ENCODE data around the gene UBE2G1. TPM values are rescaled to one million over a fixed set of nuclear protein-coding genes. Genes with fewer than 3 reads are reported as not detected.

UBE2G1 gene
- total and polyA plus RNA-seq, 2 of the 13 experiments (the other 11 are each of a cell fraction or from before 2014, with no cell fraction given) = 27.9 to 42.6 TPM

DNA sequence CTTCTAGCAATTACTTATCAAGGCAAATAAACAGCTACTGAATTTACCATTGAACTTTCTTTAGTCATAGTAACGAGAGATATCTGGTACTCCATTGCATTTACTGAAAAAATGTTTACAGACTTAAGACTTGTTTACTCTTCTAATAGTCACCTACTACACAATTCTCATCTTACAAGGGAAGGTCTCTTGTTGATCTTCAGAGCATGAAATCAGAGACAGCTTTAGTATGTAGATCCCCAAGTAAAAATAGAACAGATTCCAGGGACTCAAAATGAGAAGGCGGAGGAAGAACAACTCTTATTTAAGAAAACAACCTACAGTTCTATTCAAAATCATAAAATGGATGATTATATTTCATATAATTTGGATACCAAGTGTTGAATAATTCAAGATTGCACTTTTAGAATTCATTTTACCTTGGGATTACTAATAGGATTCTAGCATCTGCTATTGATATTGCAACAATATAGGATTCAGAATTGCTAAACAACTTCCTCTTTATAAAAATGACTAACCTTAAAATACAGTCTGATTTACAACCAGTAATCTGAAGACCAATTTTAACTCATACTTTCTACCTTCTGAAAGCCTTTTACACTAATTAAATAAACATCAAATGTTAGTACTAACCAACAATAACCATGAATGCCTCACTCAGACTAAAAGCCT, 20.8 kb downstream of the UBE2G1 start (continued):
- no peak for TF ChIP-seq STAT5B (CRISPR knock-in tag; IDR thresholded peaks at IDR 0.05)
- TF ChIP-seq TEAD3 (CRISPR knock-in tag; optimal IDR thresholded peaks at IDR 0.05; ENCODE audit: borderline replicate concordance) = no peak
- TF ChIP-seq ZNF75D (CRISPR knock-in tag; IDR thresholded peaks at IDR 0.05; ENCODE audit: borderline replicate concordance) = no peak
- no peak for TF ChIP-seq ZNF180 (CRISPR knock-in tag; IDR thresholded peaks at IDR 0.05; ENCODE audit: borderline replicate concordance, low read depth)
- TF ChIP-seq ZNF331 (CRISPR knock-in tag; IDR thresholded peaks at IDR 0.05) = no peak
- TF ChIP-seq GABPA (IDR thresholded peaks at IDR 0.05; ENCODE audit: low read depth, low read length) = no peak
- TF ChIP-seq GABPA (CRISPR knock-in tag; IDR thresholded peaks at IDR 0.05; ENCODE audit: low read depth) = no peak
- TF ChIP-seq ZNF709 (CRISPR knock-in tag; IDR thresholded peaks at IDR 0.05) = no peak
- no peak for TF ChIP-seq NR3C1 (CRISPR knock-in tag; IDR thresholded peaks at IDR 0.05)
- TF ChIP-seq ZFYVE20 (CRISPR knock-in tag; IDR thresholded peaks at IDR 0.05; ENCODE audit: borderline replicate concordance, low read depth) = no peak
- TF ChIP-seq ZFP36L2 (CRISPR knock-in tag; IDR thresholded peaks at IDR 0.05) = no peak

DNA sequence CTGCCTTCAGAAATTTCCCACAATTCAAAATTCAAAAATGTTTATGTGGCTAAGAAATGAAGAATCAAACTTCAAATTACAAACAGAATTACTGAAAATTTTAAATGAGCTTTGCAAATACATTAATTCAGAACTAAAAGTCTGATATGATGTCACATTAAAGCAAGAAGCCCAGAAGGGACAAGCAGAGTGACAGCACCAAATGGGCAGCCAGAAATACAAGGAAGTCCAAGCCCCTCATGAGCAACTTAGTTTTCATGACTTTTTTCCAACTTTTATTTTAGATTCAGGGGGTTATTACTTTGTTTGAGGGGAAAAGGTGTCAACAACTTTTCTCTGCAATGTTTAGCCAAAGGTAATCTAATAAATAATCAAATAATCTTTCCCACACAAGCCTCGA, 21.5 kb downstream of the UBE2G1 start:
- Histone ChIP-seq H3K27ac (ENCODE audit: extremely low read length, insufficient read depth, low read length) (no peak overlapping the region), H3K4me3 (replicated peaks in 1 of 3; ENCODE audit: insufficient read depth in 1 of 3, low read depth in 2 of 3, low read length in 3 of 3) (no peak overlapping the region), H3K27me3 (ENCODE audit: control insufficient read depth in 1 of 2, insufficient read depth in 2 of 2, low read length in 2 of 2) (no peaks in the 10 kb centered on the region), H3K9ac (ENCODE audit: insufficient read depth, low read depth, low read length) (no peak overlapping the region), H3K79me2 (ENCODE audit: insufficient read depth, low read length) (peaks cover 89% of the 10 kb centered on the region), H2AFZ (ENCODE audit: low read length) (no peak overlapping the region), H3K4me1 (ENCODE audit: insufficient read depth, low read length) (peaks cover 10% of the 10 kb centered on the region), H3K9me3 (ENCODE audit: low read length) (no peaks in the 10 kb centered on the region), H3K4me2 (ENCODE audit: low read depth, low read length) (no peak overlapping the region), H3K36me3 (replicated peaks in 1 of 2; ENCODE audit: control insufficient read depth in 1 of 2, insufficient read depth in 2 of 2, low read length in 2 of 2) (peaks cover 0 to 3% of the 10 kb centered on the region in 2 experiments; a peak in 1 of 5 replicates), H4K20me1 (ENCODE audit: insufficient read depth, low read length) (peaks cover 21% of the 10 kb centered on the region)
- WGBS (ENCODE audit: low lambda C conversion rate) = 98% methylated on average over 1 of the region's 1 CpG
- ChIA-PET CTCF (ENCODE audit: low intra/inter-chr PET ratio, low total read pairs) (no interaction called here), POLR2A (no interaction called here)
- DNase-seq (ENCODE audit: low spot score) (no peak), ATAC-seq (no peak), FAIRE-seq (no peak)
- intact Hi-C loops (cut with micrococcal nuclease; ENCODE audit: unreplicated experiment) = no loop called here
- no TSS peak for BruUV-seq (replicated peaks)
- TF ChIP-seq EED (CRISPR knock-in tag; IDR thresholded peaks at IDR 0.05) (no peak), ZNF496 (CRISPR knock-in tag; IDR thresholded peaks at IDR 0.05; ENCODE audit: insufficient replicate concordance) (no peak), TFDP2 (CRISPR knock-in tag; IDR thresholded peaks at IDR 0.05) (no peak), ZNF652 (CRISPR knock-in tag; IDR thresholded peaks at IDR 0.05; ENCODE audit: borderline replicate concordance, low read depth) (no peak), ZNF839 (CRISPR knock-in tag; IDR thresholded peaks at IDR 0.05; ENCODE audit: borderline replicate concordance) (no peak), ZBTB38 (CRISPR knock-in tag; IDR thresholded peaks at IDR 0.05) (no peak), KDM3A (CRISPR knock-in tag; IDR thresholded peaks at IDR 0.05; ENCODE audit: low read depth) (no peak), CEBPB (IDR thresholded peaks at IDR 0.05; ENCODE audit: borderline replicate concordance, low read depth, low read length) (no peak), DNMT3B (CRISPR knock-in tag; conservative IDR thresholded peaks at IDR 0.05) (no peak), ZNF558 (CRISPR knock-in tag; IDR thresholded peaks at IDR 0.05; ENCODE audit: borderline replicate concordance) (no peak), SMARCE1 (IDR thresholded peaks at IDR 0.05; ENCODE audit: borderline replicate concordance) (no peak)
- TF ChIP-seq, protein P1, sequence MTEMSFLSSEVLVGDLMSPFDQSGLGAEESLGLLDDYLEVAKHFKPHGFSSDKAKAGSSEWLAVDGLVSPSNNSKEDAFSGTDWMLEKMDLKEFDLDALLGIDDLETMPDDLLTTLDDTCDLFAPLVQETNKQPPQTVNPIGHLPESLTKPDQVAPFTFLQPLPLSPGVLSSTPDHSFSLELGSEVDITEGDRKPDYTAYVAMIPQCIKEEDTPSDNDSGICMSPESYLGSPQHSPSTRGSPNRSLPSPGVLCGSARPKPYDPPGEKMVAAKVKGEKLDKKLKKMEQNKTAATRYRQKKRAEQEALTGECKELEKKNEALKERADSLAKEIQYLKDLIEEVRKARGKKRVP (CRISPR knock-in tag; IDR thresholded peaks at IDR 0.05) = no peak
- in situ Hi-C loops (cut with HindIII; ENCODE audit: extremely low pct_ligation_motif_present, low pct_unique_long_range_greater_than_20kb) = no loop called here

All from HepG2 (cell line).